Fibroblast of skin of right biceps (primary cell): Measurements from ENCODE around the gene SDC4.
A peak's percentile ranks its signal among the peaks of the same experiment; 100 is the strongest.

Experiments used
- DNase-seq: peaks from one replicate; pipeline ENCODE4 v3.0.0-alpha.2; 2013

The SDC4 gene

GRCh38 chr20:45293041-45294002 is 54.9 kb downstream of the SDC4 start:
- DNase-seq = peak; percentile 70

- no peak for DNase-seq
Observed at GRCh38 chr20:45292343-45292742, 55.9 kb downstream of the SDC4 start.

GRCh38 chr20:45291526-45291925 is 56.7 kb downstream of the SDC4 start:
- DNase-seq = no peak

GRCh38 chr20:45290677-45291355 is 57.4 kb downstream of the SDC4 start:
- peak; percentile 66 for DNase-seq

- DNase-seq = no peak
Observed at GRCh38 chr20:45289942-45290676, 58.1 kb downstream of the SDC4 start.

- DNase-seq = no peak
Observed at GRCh38 chr20:45288860-45289259, 59.4 kb downstream of the SDC4 start.

GRCh38 chr20:45288376-45288775 is 59.8 kb downstream of the SDC4 start:
- no peak for DNase-seq

- peak; percentile 8 for DNase-seq
Observed at GRCh38 chr20:45283551-45284057, 64.6 kb downstream of the SDC4 start.

GRCh38 chr20:45282700-45283550 is 65.3 kb downstream of the SDC4 start:
- DNase-seq = no peak

GRCh38 chr20:45279992-45280391 is 68.2 kb downstream of the SDC4 start:
- no peak for DNase-seq

GRCh38 chr20:45275338-45275737 is 72.9 kb downstream of the SDC4 start:
- DNase-seq = no peak
